Neuronal stem cell (in vitro differentiated cells): ENCODE results near the gene RBP5.

Experiments
- DNase-seq: peaks from one replicate; pipeline ENCODE4 v3.0.0-alpha.2; 2013; ENCODE audit warnings: low spot score
- H2AFZ ChIP-seq: one replicate; pipeline ENCODE4 v1.6.1; 2013; ENCODE audit warnings: mild to moderate bottlenecking, low read length, inconsistent platforms
- H2AK5ac ChIP-seq: 2 replicates; pipeline ENCODE4 v1.6.1; 2013; ENCODE audit warnings: low read depth, mild to moderate bottlenecking, inconsistent platforms, low read length, moderate library complexity, mixed read lengths
- H2BK120ac ChIP-seq: 2 replicates; pipeline ENCODE4 v1.6.1; 2013; ENCODE audit warnings: low read depth, mild to moderate bottlenecking, inconsistent platforms, low read length, moderate library complexity, mixed read lengths
- H2BK12ac ChIP-seq: one replicate; pipeline ENCODE4 v1.6.1; 2013; ENCODE audit warnings: low read length, inconsistent platforms
- H2BK15ac ChIP-seq: 2 replicates; pipeline ENCODE4 v1.6.1; 2013; ENCODE audit warnings: mild to moderate bottlenecking, low read length, inconsistent platforms, mixed read lengths
- H2BK5ac ChIP-seq: one replicate; pipeline ENCODE4 v1.6.1; 2013; ENCODE audit warnings: inconsistent platforms, mild to moderate bottlenecking, low read length, moderate library complexity
- H3K14ac ChIP-seq: one replicate; pipeline ENCODE4 v1.6.1; 2013; ENCODE audit warnings: low read length, inconsistent platforms
- H3K18ac ChIP-seq: 2 replicates; pipeline ENCODE4 v1.6.1; 2013; ENCODE audit warnings: low read length, inconsistent platforms
- H3K23ac ChIP-seq: 2 replicates; pipeline ENCODE4 v1.6.1; 2013; ENCODE audit warnings: low read depth, mild to moderate bottlenecking, mixed read lengths, low read length, inconsistent platforms; ENCODE audit not compliant: poor library complexity
- H3K27ac ChIP-seq: replicated peaks from 3 replicates; pipeline ENCODE4 v1.5.1; 2013; ENCODE audit warnings: low read length, inconsistent platforms
- H3K27me3 ChIP-seq, 3 experiments: 2 replicates each; pipeline ENCODE4 v1.6.1; 2013; ENCODE audit warnings: low read length in 3 of 3, mild to moderate bottlenecking in 2 of 3, inconsistent platforms in 1 of 3, low read depth in 1 of 3, mixed read lengths in 1 of 3, moderate library complexity in 1 of 3; ENCODE audit not compliant: control insufficient read depth in 3 of 3, insufficient read depth in 3 of 3
- H3K36me3 ChIP-seq, 2 donors: replicated peaks in 1 of 2; 2 replicates each; pipeline ENCODE4 v1.6.1; 2013; ENCODE audit warnings: low read length in 2 of 2; ENCODE audit not compliant: control insufficient read depth in 2 of 2, insufficient read depth in 2 of 2
- H3K4ac ChIP-seq: 2 replicates; pipeline ENCODE4 v1.6.1; 2013; ENCODE audit warnings: inconsistent platforms, mild to moderate bottlenecking, low read length, moderate library complexity
- H3K4me1 ChIP-seq, 2 donors: 1 replicate in 1 of 2; 2 replicates in 1 of 2; pipeline ENCODE4 v1.6.1; 2013; ENCODE audit warnings: low read length in 2 of 2, low read depth in 1 of 2; ENCODE audit not compliant: control insufficient read depth in 2 of 2, insufficient read depth in 1 of 2
- H3K4me2 ChIP-seq: one replicate; pipeline ENCODE4 v1.6.1; 2013; ENCODE audit warnings: mild to moderate bottlenecking, low read length, inconsistent platforms; ENCODE audit not compliant: insufficient read depth, poor library complexity, severe bottlenecking
- H3K4me3 ChIP-seq, 2 donors: 2 replicates each; pipeline ENCODE4 v1.5.1; 2013; ENCODE audit warnings: low read length in 2 of 2, mild to moderate bottlenecking in 2 of 2, inconsistent platforms in 1 of 2, moderate library complexity in 1 of 2
- H3K79me1 ChIP-seq: one replicate; pipeline ENCODE4 v1.6.1; 2013; ENCODE audit warnings: low read depth, mild to moderate bottlenecking, inconsistent platforms, low read length, moderate library complexity
- H3K9ac ChIP-seq: one replicate; pipeline ENCODE4 v1.6.1; 2013; ENCODE audit warnings: mild to moderate bottlenecking, low read depth, low read length, inconsistent platforms; ENCODE audit not compliant: poor library complexity
- H3K9me3 ChIP-seq, 2 donors: replicated peaks in 1 of 2; 2 replicates each; pipeline versions ENCODE3 to v1.6.1; 2013; ENCODE audit warnings: low read length in 2 of 2, mild to moderate bottlenecking in 2 of 2, inconsistent platforms in 1 of 2, low read depth in 1 of 2, mixed read lengths in 1 of 2, moderate library complexity in 1 of 2; ENCODE audit not compliant: control insufficient read depth in 2 of 2, insufficient read depth in 1 of 2
- H4K8ac ChIP-seq: one replicate; pipeline ENCODE4 v1.6.1; 2013; ENCODE audit warnings: low read depth, mild to moderate bottlenecking, inconsistent platforms, low read length, moderate library complexity
- H4K91ac ChIP-seq: one replicate; pipeline ENCODE4 v1.6.1; 2013; ENCODE audit warnings: low read length, low read depth, mild to moderate bottlenecking, inconsistent platforms; ENCODE audit not compliant: poor library complexity
- WGBS, 2 donors: extraction: QIAGEN DNeasy Blood & Tissue Kit; methylation state at CpG; one replicate each; pipeline ENCODE4 v1.1.7; 2013; ENCODE audit warnings: missing lambda C conversion rate in 2 of 2, mixed read lengths in 1 of 2; ENCODE audit not compliant: insufficient read length in 2 of 2, insufficient replicate concordance in 1 of 2; ENCODE audit errors: extremely low coverage in 2 of 2; 5-methylcytosine and 5-hydroxymethylcytosine counted together

Gene RBP5

DNA sequence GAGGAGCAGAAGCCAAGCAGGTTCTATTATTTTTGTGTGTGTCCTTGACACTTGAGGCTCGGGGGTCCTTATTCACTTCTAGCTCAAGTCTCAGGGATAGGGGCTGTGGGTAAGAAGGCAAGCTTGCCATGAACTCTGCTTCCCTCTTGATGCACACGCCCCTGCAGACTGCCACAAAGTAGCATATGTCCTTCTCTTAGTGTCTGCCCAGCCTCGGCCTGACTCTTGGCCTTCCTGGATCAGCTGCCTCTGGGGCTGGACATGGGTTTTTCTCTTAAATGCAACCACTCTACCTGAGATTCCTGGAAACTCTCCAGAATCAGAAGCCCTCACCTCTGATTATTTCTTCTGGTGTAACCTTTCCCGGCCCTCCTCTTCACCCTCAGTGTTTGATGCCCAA, 32.6 kb upstream of the RBP5 start:
- no peak overlapping the region for H4K8ac ChIP-seq
- H3K79me1 ChIP-seq = no peaks in the 10 kb centered on the region
- peaks cover 0 to 20% (median 0%) of the 10 kb centered on the region in 3 experiments for H3K27me3 ChIP-seq
- DNase-seq = no peak
- no peak overlapping the region for H4K91ac ChIP-seq
- no peak overlapping the region for H3K4me2 ChIP-seq
- no peaks in the 10 kb centered on the region for H3K4me1 ChIP-seq
- no peak overlapping the region for H3K18ac ChIP-seq
- H3K14ac ChIP-seq = no peak overlapping the region
- no peak overlapping the region for H3K27ac ChIP-seq
- no peak overlapping the region for H3K4ac ChIP-seq
- no peak overlapping the region for H3K9ac ChIP-seq
- H3K9me3 ChIP-seq = peaks cover 5 to 8% of the 10 kb centered on the region in 2 donors
- H2AFZ ChIP-seq = no peak overlapping the region
- no peak overlapping the region for H2AK5ac ChIP-seq
- H3K36me3 ChIP-seq = peaks cover 0 to 3% of the 10 kb centered on the region in 2 donors
- no peak overlapping the region for H3K4me3 ChIP-seq
- no peak overlapping the region for H3K23ac ChIP-seq
- WGBS, 2 donors = no CpG with 5 or more reads among the region's 4 CpGs
- no peak overlapping the region for H2BK120ac ChIP-seq
- H2BK12ac ChIP-seq = no peak overlapping the region
- H2BK5ac ChIP-seq = no peak overlapping the region
- H2BK15ac ChIP-seq = no peak overlapping the region

DNA sequence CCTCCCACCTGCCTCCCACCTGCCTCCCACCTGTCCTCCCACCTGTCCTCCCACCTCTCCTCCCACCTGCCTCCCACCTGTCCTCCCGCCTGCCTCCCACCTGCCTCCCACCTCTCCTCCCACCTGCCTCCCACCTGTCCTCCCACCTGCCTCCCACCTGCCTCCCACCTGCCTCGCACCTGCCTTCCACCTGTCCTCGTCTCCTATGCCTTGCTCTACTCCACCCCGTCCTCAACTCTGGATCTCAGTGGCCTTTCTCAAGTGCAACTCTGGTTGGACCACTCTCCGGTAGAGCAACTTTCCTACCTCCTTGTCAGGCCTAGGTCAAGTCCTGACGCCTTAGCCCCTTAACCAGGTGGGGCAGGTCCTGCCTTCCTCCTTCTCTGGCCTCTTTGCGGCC, 31.5 kb upstream of the RBP5 start:
- no peak overlapping the region for H2AFZ ChIP-seq
- peaks cover 0 to 2% of the 10 kb centered on the region in 2 donors for H3K4me1 ChIP-seq
- H2BK15ac ChIP-seq = no peak overlapping the region
- H3K4me2 ChIP-seq = no peak overlapping the region
- no peak overlapping the region for H3K27ac ChIP-seq
- peaks cover 3 to 5% of the 10 kb centered on the region in 2 donors for H3K9me3 ChIP-seq
- H2BK5ac ChIP-seq = no peak overlapping the region
- peaks cover 4 to 9% of the 10 kb centered on the region in 2 donors for H3K36me3 ChIP-seq
- peak overlapping the region; percentile 35 for H3K23ac ChIP-seq
- H2AK5ac ChIP-seq = no peak overlapping the region
- H3K9ac ChIP-seq = peak overlapping the region; percentile 47
- H3K14ac ChIP-seq = no peak overlapping the region
- no peak overlapping the region for H2BK120ac ChIP-seq
- WGBS, 2 donors = no CpG with 5 or more reads among the region's 7 CpGs
- no peak for DNase-seq
- H3K18ac ChIP-seq = no peak overlapping the region
- no peak overlapping the region for H3K4ac ChIP-seq
- H3K27me3 ChIP-seq = peaks cover 0 to 20% (median 0%) of the 10 kb centered on the region in 3 experiments
- H4K8ac ChIP-seq = no peak overlapping the region
- no peaks in the 10 kb centered on the region for H3K79me1 ChIP-seq
- no peak overlapping the region for H3K4me3 ChIP-seq
- H4K91ac ChIP-seq = no peak overlapping the region
- H2BK12ac ChIP-seq = no peak overlapping the region

DNA sequence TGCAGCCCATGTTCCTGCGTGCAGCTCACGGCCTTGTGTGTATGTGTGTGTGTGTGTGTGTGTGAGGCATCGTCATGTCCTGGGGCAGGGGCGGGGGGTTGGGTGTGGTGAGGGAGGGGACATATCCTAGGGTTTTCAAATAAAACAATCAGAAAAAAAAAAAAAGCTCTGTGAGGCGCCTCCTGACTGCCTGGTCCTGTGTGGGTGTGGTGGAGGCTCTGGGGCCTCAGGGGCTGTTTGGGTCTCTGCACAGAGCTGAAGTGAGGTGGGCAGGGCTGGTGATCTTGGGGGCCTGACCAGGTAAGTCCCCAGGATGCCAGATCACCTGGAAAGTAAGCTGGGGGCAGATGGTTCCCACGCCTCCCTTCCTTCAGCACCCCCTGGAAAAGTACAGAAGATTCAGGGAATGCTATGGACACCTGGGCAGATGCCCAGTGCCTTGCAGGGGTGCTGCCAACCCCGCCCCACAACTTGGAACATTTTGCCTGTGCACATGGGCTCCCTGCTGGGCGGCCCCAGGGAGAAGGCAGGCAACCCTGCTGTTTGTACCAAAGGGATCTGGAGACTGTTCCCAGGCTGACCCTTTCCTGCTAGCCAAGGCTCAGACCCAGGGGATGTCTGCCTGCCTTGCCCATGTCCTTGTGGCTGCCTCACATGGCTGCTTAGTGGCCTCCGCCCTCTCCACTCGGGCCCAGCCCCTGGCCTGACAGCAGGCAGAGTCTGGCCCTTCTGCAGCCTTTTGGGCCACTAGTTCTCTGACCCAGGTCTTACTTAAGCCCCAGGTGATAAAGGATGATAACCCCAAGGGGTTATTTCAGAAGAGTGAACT, 30.3 kb upstream of the RBP5 start:
- H2BK15ac ChIP-seq = no peak overlapping the region
- no peak overlapping the region for H2AFZ ChIP-seq
- no CpG with 5 or more reads among the region's 10 CpGs for WGBS, 2 donors
- peaks cover 0 to 2% of the 10 kb centered on the region in 2 donors for H3K4me1 ChIP-seq
- peak overlapping the region in 1 of 2 donors; percentile 30 for H3K4me3 ChIP-seq
- H3K27ac ChIP-seq = no peak overlapping the region
- H2BK120ac ChIP-seq = no peak overlapping the region
- H3K4ac ChIP-seq = no peak overlapping the region
- H3K14ac ChIP-seq = no peak overlapping the region
- no peak overlapping the region for H2AK5ac ChIP-seq
- H3K4me2 ChIP-seq = no peak overlapping the region
- no peak overlapping the region for H3K23ac ChIP-seq
- no peak overlapping the region for H2BK12ac ChIP-seq
- H4K91ac ChIP-seq = no peak overlapping the region
- DNase-seq = no peak
- no peaks in the 10 kb centered on the region for H3K79me1 ChIP-seq
- H2BK5ac ChIP-seq = no peak overlapping the region
- H3K36me3 ChIP-seq = peaks cover 6 to 20% of the 10 kb centered on the region in 2 donors
- H4K8ac ChIP-seq = no peak overlapping the region
- peaks cover 0 to 20% (median 0%) of the 10 kb centered on the region in 3 experiments for H3K27me3 ChIP-seq
- H3K9me3 ChIP-seq = no peaks in the 10 kb centered on the region
- no peak overlapping the region for H3K18ac ChIP-seq
- no peak overlapping the region for H3K9ac ChIP-seq

DNA sequence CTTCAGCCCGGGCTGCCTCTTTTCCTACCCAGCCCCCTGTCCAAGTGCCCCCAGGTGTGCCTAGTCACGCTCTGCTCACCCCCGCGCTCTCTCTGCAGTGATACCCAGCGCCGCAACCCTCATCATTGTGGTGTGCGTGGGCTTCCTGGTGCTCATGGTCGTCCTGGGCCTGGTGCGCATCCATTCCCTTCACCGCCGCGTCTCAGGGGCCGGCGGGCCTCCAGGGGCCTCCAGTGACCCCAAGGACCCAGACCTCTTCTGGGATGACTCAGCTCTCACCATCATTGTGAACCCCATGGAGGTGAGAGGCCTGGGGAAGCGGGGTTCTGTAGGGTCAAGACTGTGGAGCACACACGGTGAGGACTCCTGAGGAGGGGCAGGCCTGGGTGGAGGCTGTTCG, 28.7 kb upstream of the RBP5 start:
- no peak overlapping the region for H2AFZ ChIP-seq
- H3K4me2 ChIP-seq = no peak overlapping the region
- H2AK5ac ChIP-seq = no peak overlapping the region
- peaks cover 0 to 7% (median 0%) of the 10 kb centered on the region in 3 experiments for H3K27me3 ChIP-seq
- no CpG with 5 or more reads among the region's 17 CpGs for WGBS, 2 donors
- H3K36me3 ChIP-seq = peaks cover 6 to 35% of the 10 kb centered on the region in 2 donors
- DNase-seq = no peak
- H3K18ac ChIP-seq = no peak overlapping the region
- H3K9me3 ChIP-seq = no peaks in the 10 kb centered on the region
- no peak overlapping the region for H4K91ac ChIP-seq
- H3K23ac ChIP-seq = no peak overlapping the region
- no peak overlapping the region for H3K9ac ChIP-seq
- no peak overlapping the region for H2BK5ac ChIP-seq
- no peak overlapping the region for H2BK12ac ChIP-seq
- H2BK120ac ChIP-seq = no peak overlapping the region
- H4K8ac ChIP-seq = no peak overlapping the region
- peaks cover 0 to 2% of the 10 kb centered on the region in 2 donors for H3K4me1 ChIP-seq
- H3K4me3 ChIP-seq = no peak overlapping the region
- H3K27ac ChIP-seq = no peak overlapping the region
- H3K4ac ChIP-seq = no peak overlapping the region
- H2BK15ac ChIP-seq = no peak overlapping the region
- no peaks in the 10 kb centered on the region for H3K79me1 ChIP-seq
- H3K14ac ChIP-seq = no peak overlapping the region
